ENCODE measurements around the gene DCK.

The DCK gene

GRCh38 chr4:71064521-71064920, 71.1 kb downstream of the DCK start:
- DNase-seq (ENCODE audit: low spot score): no peak

- DNase-seq (ENCODE audit: low spot score): no peak
These were observed 72.6 kb downstream of the DCK start for GRCh38 chr4:71065991-71066510.

GRCh38 chr4:71066737-71067716, 73.6 kb downstream of the DCK start:
- DNase-seq (ENCODE audit: low spot score): no peak

- no peak for DNase-seq (ENCODE audit: low spot score)
These were observed 75.6 kb downstream of the DCK start for GRCh38 chr4:71069063-71069462.

- no peak for DNase-seq (ENCODE audit: low spot score)
These were observed 76.6 kb downstream of the DCK start for GRCh38 chr4:71070015-71070414.

GRCh38 chr4:71074452-71075299, 81.2 kb downstream of the DCK start:
- peak; percentile 47 for DNase-seq (ENCODE audit: low spot score)

Measured in AG20443 (cell line).